Endothelial cell of umbilical vein (primary cell): ENCODE measurements around the gene MICALL2. TPM values are rescaled to one million over a fixed set of nuclear protein-coding genes. Genes with fewer than 3 reads are reported as not detected.

Experiments
- BruUV-seq: library from RNA; stranded (reverse); fragments of 400-500 nt; replicated peaks from 2 replicates; lab custom pipeline; 2021; lab: Mats Ljungman, UMichigan
- CTCF ChIA-PET: fragments of 300-600, 350-600 bp; sonication (Branson Sonifier 250); formaldehyde crosslinking; loops from one replicate; lab custom pipeline; 2021; ENCODE audit warnings: antibody characterized with exemption, inconsistent platforms; lab: Charles Lee
- POLR2A ChIA-PET: fragments of 300-600, 350-600 bp; sonication (Branson Sonifier 250); formaldehyde crosslinking; loops from one replicate; lab custom pipeline; 2021; ENCODE audit warnings: antibody characterized with exemption, inconsistent platforms; lab: Charles Lee
- DNase-seq: peaks from one replicate; pipeline ENCODE4 v3.0.0-alpha.2; 2011; ENCODE audit warnings: low read depth, low spot score
- FAIRE-seq: peaks from 2 replicates; lab custom pipeline; 2011; peaks lifted over from hg19 to GRCh38; lab: Jason Lieb, UNC
- H2AFZ ChIP-seq: 2 replicates; pipeline ENCODE4 v1.6.0; 2012; ENCODE audit warnings: low read depth, low read length, control low read depth, inconsistent platforms
- H3K27ac ChIP-seq: 2 replicates; pipeline ENCODE4 v1.5.1; 2011; ENCODE audit warnings: low read depth, mild to moderate bottlenecking, control low read depth, low read length, moderate library complexity; ENCODE audit not compliant: insufficient read depth
- H3K27me3 ChIP-seq, 2 experiments: 2 replicates each; pipeline versions ENCODE4 v1.6.0 to v1.6.1; 2011; ENCODE audit warnings: low read length in 2 of 2, mixed read lengths in 1 of 2; ENCODE audit not compliant: control insufficient read depth in 2 of 2, insufficient read depth in 2 of 2
- H3K36me3 ChIP-seq, 2 experiments: 2 replicates in 1 of 2; 3 replicates in 1 of 2; pipeline ENCODE4 v1.5.1; 2011; ENCODE audit warnings: low read length in 2 of 2, mild to moderate bottlenecking in 1 of 2, moderate library complexity in 1 of 2; ENCODE audit not compliant: control insufficient read depth in 2 of 2, insufficient read depth in 2 of 2; ENCODE audit errors: extremely low read depth in 1 of 2
- H3K4me1 ChIP-seq: 3 replicates; pipeline ENCODE4 v1.5.1; 2011; ENCODE audit warnings: mild to moderate bottlenecking, low read length; ENCODE audit not compliant: control insufficient read depth, insufficient read depth; ENCODE audit errors: extremely low read depth
- H3K4me2 ChIP-seq: 2 replicates; pipeline ENCODE4 v1.6.1; 2011; ENCODE audit warnings: low read length, control low read depth, mixed read lengths; ENCODE audit not compliant: insufficient read depth
- H3K4me3 ChIP-seq, 3 experiments: fragments of 200-600 bp in 1 of 3; sonication (generic), shearing (Covaris generic) in 1 of 3; replicated peaks in 1 of 3; 2 replicates each; pipeline ENCODE4 v1.5.1; 2011 to 2016; ENCODE audit warnings: control low read depth in 3 of 3, low read length in 3 of 3, mild to moderate bottlenecking in 2 of 3, inconsistent platforms in 1 of 3, low read depth in 1 of 3, moderate library complexity in 1 of 3; ENCODE audit not compliant: insufficient read depth in 1 of 3
- H3K79me2 ChIP-seq: 2 replicates; pipeline ENCODE4 v1.6.0; 2012; ENCODE audit warnings: low read length, inconsistent platforms; ENCODE audit not compliant: control insufficient read depth, insufficient read depth
- H3K9ac ChIP-seq: replicated peaks from 2 replicates; pipeline ENCODE3; 2011; ENCODE audit warnings: low read length, control low read depth; ENCODE audit not compliant: insufficient read depth; ENCODE audit errors: extremely low read depth
- H3K9me1 ChIP-seq: replicated peaks from 3 replicates; pipeline ENCODE4 v1.6.0; 2011; ENCODE audit warnings: mild to moderate bottlenecking, low read length; ENCODE audit not compliant: control insufficient read depth, insufficient read depth; ENCODE audit errors: extremely low read depth
- H3K9me3 ChIP-seq: replicated peaks from 2 replicates; pipeline ENCODE4 v1.5.1; 2012; ENCODE audit warnings: low read length, inconsistent platforms; ENCODE audit not compliant: control insufficient read depth, insufficient read depth
- H4K20me1 ChIP-seq: replicated peaks from 2 replicates; pipeline ENCODE3; 2011; ENCODE audit warnings: mild to moderate bottlenecking, low read length; ENCODE audit not compliant: control insufficient read depth, insufficient read depth; ENCODE audit errors: extremely low read depth
- EZH2 ChIP-seq: IDR thresholded peaks from 2 replicates; pipeline ENCODE4 v1.6.1; 2012; ENCODE audit warnings: borderline replicate concordance, low read depth, mild to moderate bottlenecking, moderate library complexity, low read length, inconsistent platforms; ENCODE audit not compliant: severe bottlenecking
- FOS ChIP-seq: IDR thresholded peaks from 2 replicates; pipeline ENCODE4 v1.6.1; 2011; ENCODE audit warnings: mild to moderate bottlenecking, low read length, moderate library complexity, borderline replicate concordance; ENCODE audit not compliant: insufficient read depth
- GATA2 ChIP-seq: IDR thresholded peaks from 2 replicates; pipeline ENCODE4 v1.7.0; 2011; ENCODE audit warnings: low read depth, mild to moderate bottlenecking, moderate library complexity, mixed read lengths, low read length; ENCODE audit not compliant: insufficient read length, insufficient read depth
- JUN ChIP-seq: IDR thresholded peaks from 2 replicates; pipeline ENCODE4 v1.6.1; 2011; ENCODE audit warnings: borderline replicate concordance, low read depth; ENCODE audit not compliant: insufficient read length, insufficient read depth
- MYC ChIP-seq: IDR thresholded peaks from one replicate; pipeline ENCODE4 v1.6.1; 2011; ENCODE audit warnings: mild to moderate bottlenecking, low read depth, low read length
- POLR2A ChIP-seq: IDR thresholded peaks from 2 replicates; pipeline ENCODE4 v1.6.1; 2012; ENCODE audit warnings: low read depth, mild to moderate bottlenecking, control low read depth, low read length
- POLR2AphosphoS5 ChIP-seq: IDR thresholded peaks from 2 replicates; pipeline ENCODE4 v1.6.1; 2012; ENCODE audit warnings: low read depth, mild to moderate bottlenecking, control low read depth, low read length, moderate library complexity; ENCODE audit not compliant: insufficient read depth
- dilution Hi-C: fragments of 300-500 bp; cut with MboI; formaldehyde crosslinking; loops from one replicate; pipeline ENCODE4 v1.15.0; 2019; ENCODE audit warnings: low sequenced_read_pairs; ENCODE audit not compliant: extremely low pct_ligation_motif_present
- intact Hi-C: fragments of 100-400 bp; cut with micrococcal nuclease; formaldehyde crosslinking; loops from one replicate; pipeline ENCODE4 v1.10.0; 2022
- polyA plus RNA-seq, 4 experiments: library from polyadenylated mRNA; depleted of rRNA in 3 of 4; stranded (reverse) in 3 of 4; unstranded in 1 of 4; fragments of >200 nt; gene quantifications; 2 replicates each; pipeline versions ENCODE4 v1.2.1 to v1.2.3, GENCODE V29; 2011 to 2012; ENCODE audit warnings: missing spikeins in 1 of 4
- total RNA-seq: library from RNA; stranded (reverse); gene quantifications from 2 replicates; pipeline ENCODE4 v1.2.3, GENCODE V29; 2021
- TF ChIP-seq, protein P1 (sequence below), 2 donors: IDR thresholded peaks; 1 replicate in 1 of 2; 2 replicates in 1 of 2; pipeline ENCODE4 v1.5.1; 2011; ENCODE audit warnings: low read length in 2 of 2, mild to moderate bottlenecking in 2 of 2, moderate library complexity in 2 of 2, control low read depth in 1 of 2, inconsistent platforms in 1 of 2, low read depth in 1 of 2; ENCODE audit not compliant: insufficient read depth in 1 of 2; ENCODE audit errors: extremely low read depth in 1 of 2
- TF ChIP-seq, protein P2 (sequence below): IDR thresholded peaks from 2 replicates; pipeline ENCODE4 v1.6.1; 2011; ENCODE audit not compliant: insufficient read depth, insufficient read length

The MICALL2 gene
- total and polyA plus RNA-seq, 2 donors (not counting 3 experiments of a cell fraction or from before 2014, with no cell fraction given), result 29.8 to 46.3 TPM

DNA sequence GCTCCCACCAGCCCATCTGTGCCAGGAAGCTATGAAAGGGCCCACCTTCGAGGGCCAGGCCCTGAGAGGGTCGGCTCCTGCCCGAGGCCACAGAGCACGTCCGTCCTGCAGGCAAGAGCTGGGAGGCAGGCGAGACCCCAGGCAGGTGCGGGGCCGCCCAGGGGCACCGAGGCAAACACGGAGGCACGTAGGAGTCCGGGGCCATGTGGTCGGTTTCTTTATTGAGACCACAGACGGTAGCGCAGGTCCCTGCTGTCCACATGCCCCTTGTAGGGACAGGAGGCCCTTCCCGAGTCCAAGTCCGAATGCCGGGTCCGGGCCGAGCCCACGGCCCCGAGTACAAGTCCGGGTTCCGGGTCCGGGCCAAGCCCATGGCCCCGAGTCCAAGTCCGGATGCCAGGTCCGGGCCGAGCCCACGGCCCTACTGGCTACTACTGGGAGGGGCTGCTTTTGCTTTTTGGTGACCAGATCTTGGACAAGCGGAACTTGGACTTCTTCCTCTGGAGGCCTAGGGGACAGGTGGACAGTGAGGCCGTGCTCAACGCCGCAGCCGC, 25.0 kb downstream of the MICALL2 start:
- no peaks in the 10 kb centered on the region for H3K4me1 ChIP-seq
- POLR2A ChIA-PET, result no interaction called here
- H3K36me3 ChIP-seq, result peaks cover 0 to 2% of the 10 kb centered on the region in 2 experiments
- no TSS peak for BruUV-seq
- TF ChIP-seq, protein P1, sequence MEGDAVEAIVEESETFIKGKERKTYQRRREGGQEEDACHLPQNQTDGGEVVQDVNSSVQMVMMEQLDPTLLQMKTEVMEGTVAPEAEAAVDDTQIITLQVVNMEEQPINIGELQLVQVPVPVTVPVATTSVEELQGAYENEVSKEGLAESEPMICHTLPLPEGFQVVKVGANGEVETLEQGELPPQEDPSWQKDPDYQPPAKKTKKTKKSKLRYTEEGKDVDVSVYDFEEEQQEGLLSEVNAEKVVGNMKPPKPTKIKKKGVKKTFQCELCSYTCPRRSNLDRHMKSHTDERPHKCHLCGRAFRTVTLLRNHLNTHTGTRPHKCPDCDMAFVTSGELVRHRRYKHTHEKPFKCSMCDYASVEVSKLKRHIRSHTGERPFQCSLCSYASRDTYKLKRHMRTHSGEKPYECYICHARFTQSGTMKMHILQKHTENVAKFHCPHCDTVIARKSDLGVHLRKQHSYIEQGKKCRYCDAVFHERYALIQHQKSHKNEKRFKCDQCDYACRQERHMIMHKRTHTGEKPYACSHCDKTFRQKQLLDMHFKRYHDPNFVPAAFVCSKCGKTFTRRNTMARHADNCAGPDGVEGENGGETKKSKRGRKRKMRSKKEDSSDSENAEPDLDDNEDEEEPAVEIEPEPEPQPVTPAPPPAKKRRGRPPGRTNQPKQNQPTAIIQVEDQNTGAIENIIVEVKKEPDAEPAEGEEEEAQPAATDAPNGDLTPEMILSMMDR (IDR thresholded peaks at IDR 0.05; ENCODE audit: extremely low read depth in 1 of 2, insufficient read depth in 1 of 2, low read depth in 1 of 2, low read length in 2 of 2), result no peak
- TF ChIP-seq JUN, result no peak
- TF ChIP-seq POLR2AphosphoS5, result no peak
- TF ChIP-seq GATA2, result no peak
- no peak for TF ChIP-seq POLR2A
- TF ChIP-seq, protein P2, sequence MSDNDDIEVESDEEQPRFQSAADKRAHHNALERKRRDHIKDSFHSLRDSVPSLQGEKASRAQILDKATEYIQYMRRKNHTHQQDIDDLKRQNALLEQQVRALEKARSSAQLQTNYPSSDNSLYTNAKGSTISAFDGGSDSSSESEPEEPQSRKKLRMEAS, result no peak
- TF ChIP-seq EZH2, result no peak
- TF ChIP-seq MYC, result no peak
- TF ChIP-seq FOS, result no peak
- H3K27ac ChIP-seq, result no peak overlapping the region
- H3K4me3 ChIP-seq, result no peak overlapping the region
- DNase-seq (no peak), FAIRE-seq (no peak)
- no peaks in the 10 kb centered on the region for H3K9me1 ChIP-seq
- H3K9me3 ChIP-seq, result no peaks in the 10 kb centered on the region
- no peak overlapping the region for H3K4me2 ChIP-seq
- H2AFZ ChIP-seq, result no peak overlapping the region
- dilution Hi-C loops (no loop called here), intact Hi-C loops (loop anchor here (5.0 kb wide), 1 partner anchor 207 kb away; no protein-coding TSS in a partner anchor)
- no peaks in the 10 kb centered on the region for H3K27me3 ChIP-seq
- CTCF ChIA-PET, result interaction anchor here (0.8 to 1.0 kb wide), 2 partner anchors 9 to 251 kb away, joined by 3 read pairs; no protein-coding TSS in a partner anchor
- H4K20me1 ChIP-seq, result no peaks in the 10 kb centered on the region
- H3K9ac ChIP-seq, result no peak overlapping the region
- no peaks in the 10 kb centered on the region for H3K79me2 ChIP-seq
